Dermis microvascular lymphatic vessel endothelial cell (primary cell): ENCODE data around the gene MED15. TPM values are rescaled to one million over a fixed set of nuclear protein-coding genes. Genes with fewer than 3 reads are reported as not detected.
"Not testable (repeated sequence)": the region's sequence is repeated elsewhere in the genome, so short reads cannot be mapped to it uniquely, and the experiment has no call there.

Experiments used
- DNase-seq, 2 donors: peaks; one replicate each; pipeline versions ENCODE4 v3.0.0 to v3.0.0-alpha.2; 2010; ENCODE audit warnings: low read depth in 2 of 2
- total RNA-seq: library from RNA; depleted of rRNA; stranded (reverse); fragments of >200 nt; gene quantifications from 2 replicates; pipeline ENCODE4 v1.2.1, GENCODE V29; 2014

Gene MED15
- total RNA-seq, 1 donor from 2014 or later = 21.3 TPM

DNA sequence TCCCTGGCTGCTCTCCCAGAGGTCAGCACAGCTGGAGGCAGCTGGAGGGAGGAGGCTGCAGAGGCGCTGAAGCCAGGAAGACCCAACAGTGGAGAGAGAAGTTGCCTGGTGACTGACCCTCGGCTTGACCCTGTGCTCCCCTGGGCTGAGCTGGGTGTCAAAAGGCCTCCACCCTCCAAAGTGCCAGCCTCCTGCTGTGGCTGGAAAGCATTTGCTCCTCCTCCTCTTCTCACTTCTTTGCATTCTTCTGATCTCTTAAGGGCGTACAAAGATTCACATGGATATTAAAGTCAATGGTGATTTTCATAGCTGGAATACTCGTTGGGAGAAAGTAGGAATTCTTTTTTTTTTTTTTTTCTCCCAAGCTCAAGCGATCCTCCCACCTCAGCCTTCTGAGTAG lies 91.7 kb downstream of the MED15 start:
- DNase-seq = no peak

GRCh38 chr22:20600137-20600673 lies 92.8 kb downstream of the MED15 start:
- DNase-seq = no peak

DNA sequence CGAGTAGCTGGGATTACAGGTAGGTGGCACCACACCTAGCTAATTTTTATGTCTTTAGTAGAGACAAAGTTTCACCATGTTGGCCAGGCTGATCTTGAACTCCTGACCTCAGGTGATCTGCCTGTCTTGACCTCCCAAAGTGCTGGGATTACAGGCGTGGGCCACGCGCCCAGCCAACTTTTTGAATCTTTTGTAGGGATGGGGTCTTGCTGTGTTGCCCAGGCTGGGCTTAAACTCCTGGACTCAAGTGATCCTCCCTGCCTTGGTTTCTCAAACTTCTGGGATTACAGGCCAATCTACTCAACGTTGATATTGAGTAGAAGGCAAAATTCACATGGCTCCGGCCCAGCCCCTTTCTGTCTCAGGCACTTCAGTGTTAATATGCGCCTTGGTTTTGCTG lies 93.9 kb downstream of the MED15 start:
- no peak for DNase-seq

GRCh38 chr22:20602609-20603164 lies 95.3 kb downstream of the MED15 start:
- no peak for DNase-seq

DNA sequence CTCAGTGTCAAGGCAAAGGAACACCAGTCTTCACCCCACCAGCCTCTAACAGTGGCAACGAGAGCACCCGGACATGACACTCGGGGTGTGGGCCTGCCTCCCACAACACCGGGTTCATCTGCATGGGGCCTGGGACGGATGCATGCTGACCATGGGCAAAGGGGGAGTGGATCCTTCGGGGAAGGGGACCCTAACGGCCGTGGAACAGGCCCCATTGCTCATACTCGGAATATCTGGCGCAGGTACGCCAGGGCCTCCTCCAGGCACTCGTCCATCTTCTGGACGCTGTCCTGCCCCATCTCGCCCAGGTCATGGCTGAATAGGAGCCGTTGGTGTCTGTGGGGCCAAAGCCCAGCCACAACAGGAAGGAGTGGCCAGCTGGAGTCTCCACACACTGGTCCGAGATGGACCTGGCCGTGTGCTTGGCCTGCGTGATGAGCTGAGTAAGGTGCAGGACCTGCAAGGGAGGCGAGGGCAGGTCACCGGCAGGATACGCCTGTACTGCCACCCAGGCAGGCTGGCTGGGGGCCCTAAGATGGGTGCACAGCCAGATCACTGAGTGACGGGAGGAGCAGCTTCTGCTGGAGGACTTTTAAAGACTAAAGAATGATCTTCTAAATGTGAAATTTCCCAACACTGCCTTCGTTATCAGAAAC lies 96.8 kb downstream of the MED15 start:
- DNase-seq = no peak

- DNase-seq = no peak
Measured at GRCh38 chr22:20604776-20605221, 97.4 kb downstream of the MED15 start.

DNA sequence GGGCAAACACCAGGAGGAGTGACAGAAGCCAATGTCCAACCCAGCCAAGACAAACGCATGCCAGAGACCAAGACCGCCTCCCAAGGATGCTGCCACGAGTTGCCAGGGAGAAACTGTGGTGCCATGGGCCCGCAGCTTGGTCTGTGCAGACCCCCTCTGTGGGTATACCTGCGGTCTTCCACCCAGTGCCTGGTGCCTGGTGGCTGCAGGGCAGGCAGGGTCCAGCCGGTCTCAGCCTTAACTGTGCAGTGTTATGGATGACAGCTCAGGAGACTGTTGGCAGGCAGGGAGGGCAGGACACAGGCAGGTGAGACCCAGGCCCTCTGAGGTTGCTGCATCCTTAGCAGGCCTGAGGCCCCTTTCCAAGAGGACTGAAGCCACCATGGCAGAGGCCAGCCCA lies 97.9 kb downstream of the MED15 start:
- no peak for DNase-seq

- DNase-seq = peak; percentile 51 to 75
Measured at GRCh38 chr22:20606041-20606783, 98.8 kb downstream of the MED15 start.

DNA sequence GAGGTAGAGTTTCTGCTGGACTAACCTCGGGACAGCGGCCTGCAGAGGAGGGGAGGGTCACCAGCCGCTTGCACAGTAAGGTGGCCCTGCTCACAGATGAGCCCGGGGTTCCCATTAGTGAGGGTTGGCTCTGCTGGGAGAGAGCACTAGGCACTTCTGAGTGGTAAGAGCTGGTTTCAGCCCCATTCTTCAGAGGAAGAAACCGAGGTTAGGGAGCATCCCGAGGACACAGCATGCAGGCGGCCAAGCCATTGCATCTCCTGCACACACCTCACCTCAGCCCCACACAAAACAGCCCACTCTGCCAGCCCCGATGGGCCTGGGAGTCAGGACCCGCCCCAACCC lies 99.3 kb downstream of the MED15 start:
- no peak for DNase-seq

DNA sequence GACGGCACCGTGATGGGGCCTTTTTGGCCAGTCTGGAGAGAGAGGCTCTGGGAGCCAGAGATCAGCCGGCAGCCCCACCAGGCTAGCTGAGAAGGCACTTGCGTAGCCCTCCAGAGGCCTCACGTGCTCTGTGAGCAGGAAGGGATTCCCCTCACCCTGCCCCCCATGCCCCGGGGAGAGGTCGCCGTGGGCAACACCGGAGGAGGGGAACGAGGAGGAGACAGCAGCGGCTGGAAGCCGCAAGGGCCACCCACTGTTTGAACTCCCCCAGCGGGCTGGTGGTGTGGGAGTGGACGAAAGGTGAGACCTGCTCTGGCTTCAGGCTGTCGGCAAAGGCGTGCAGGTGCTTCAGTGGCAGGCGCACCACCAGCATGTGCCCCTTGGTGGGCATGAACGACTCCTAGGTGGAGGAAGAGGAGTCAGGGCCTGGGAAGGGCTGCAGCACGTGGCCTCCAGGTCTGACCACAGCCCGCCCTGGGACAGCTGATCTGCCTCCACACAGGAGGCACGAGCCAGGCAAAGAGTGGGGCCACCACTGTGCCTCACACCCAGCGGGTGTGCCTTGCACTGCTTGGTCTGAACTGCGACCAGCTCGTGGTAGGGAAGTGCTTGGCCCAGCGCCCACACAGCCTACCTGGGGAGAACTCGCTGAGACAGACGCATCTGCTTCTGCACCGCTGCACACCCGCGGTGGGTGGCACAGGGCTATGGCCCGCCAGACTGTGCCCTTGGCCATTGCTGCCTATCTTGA lies 99.9 kb downstream of the MED15 start:
- no peak for DNase-seq

DNA sequence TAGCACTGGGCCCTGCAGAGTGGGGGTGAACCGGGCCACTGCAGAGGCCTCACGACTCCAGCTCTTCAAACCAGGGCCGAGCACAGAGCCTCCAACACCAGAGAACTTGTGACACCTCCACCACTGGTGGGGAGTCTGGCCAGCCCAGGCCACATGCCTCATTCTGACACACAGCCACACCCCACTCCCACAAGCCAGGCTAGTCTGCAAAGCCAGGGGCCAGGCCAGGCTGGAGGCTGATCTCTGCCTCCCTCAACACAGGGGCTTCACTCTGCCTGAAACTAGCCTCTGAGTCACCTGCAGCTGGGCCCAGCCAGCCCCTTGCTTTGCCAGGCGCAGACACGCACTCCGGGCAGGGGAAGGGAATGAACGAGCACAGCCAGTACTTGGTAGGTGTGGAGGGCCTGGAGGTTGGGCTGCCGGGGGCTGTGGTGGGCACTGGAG lies 102.9 kb downstream of the MED15 start:
- no peak for DNase-seq

GRCh38 chr22:20610757-20611156 lies 103.3 kb downstream of the MED15 start:
- DNase-seq = no peak

DNA sequence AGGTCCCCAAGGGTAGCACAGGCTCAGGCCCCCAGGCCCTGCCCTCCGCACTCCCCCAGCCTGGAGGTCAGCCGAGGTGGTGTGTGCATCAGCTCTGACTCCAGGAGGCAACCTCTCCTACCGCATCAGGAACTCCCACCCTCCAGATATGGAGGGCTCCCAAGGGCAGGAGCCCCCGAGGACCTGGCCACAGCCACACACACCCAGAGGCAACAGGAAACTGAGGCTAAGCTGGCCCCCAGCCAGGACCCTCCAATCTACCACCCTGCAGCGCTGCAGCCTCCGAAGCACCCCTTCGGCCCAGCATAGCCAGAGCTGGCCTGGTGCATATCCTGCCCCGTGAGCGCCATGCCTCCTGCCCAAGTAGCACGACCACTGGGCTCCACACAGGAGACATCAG lies 104.0 kb downstream of the MED15 start:
- DNase-seq = no peak

GRCh38 chr22:20613301-20613700 lies 105.9 kb downstream of the MED15 start:
- no peak for DNase-seq

- DNase-seq = no peak
Measured at GRCh38 chr22:20615021-20615420, 107.6 kb downstream of the MED15 start.

- DNase-seq = no peak
Measured at GRCh38 chr22:20615533-20616450, 108.4 kb downstream of the MED15 start.

GRCh38 chr22:20616451-20617043 lies 109.1 kb downstream of the MED15 start:
- DNase-seq = no peak

DNA sequence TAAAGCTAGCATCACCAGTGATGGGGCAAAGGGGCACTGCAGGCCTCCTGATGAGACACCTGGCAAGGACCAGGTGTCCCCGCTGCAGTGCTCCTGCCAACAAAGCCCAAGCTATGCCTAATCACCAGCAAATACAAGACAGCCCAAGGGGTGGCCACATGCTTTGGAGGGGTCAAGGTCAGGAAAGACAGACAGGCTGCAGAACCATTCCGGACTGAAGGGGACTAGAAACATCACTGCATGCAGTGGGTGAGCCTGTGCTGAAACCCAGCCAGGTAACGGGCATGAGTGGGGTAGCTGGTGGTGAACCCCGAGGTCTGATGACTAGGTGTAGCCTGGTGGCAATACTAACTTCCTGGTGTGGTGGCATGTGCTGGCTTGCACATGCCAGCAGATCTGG lies 111.1 kb downstream of the MED15 start:
- no peak for DNase-seq

- no peak for DNase-seq
Measured at GRCh38 chr22:20619045-20619892, 111.9 kb downstream of the MED15 start.

- DNase-seq = not testable (repeated sequence)
Measured at GRCh38 chr22:20619893-20620194, 112.4 kb downstream of the MED15 start.
